HuH-7 (cell line): ENCODE results near the gene DDX27.
"Not testable (repeated sequence)": the region's sequence is repeated elsewhere in the genome, so short reads cannot be mapped to it uniquely, and the experiment has no call there.

ENCODE experiments used
- DNase-seq: peaks from one replicate; pipeline ENCODE4 v3.0.0; 2011; ENCODE audit warnings: low spot score

The DDX27 gene

GRCh38 chr20:49219091-49219923, at the start of gene DDX27:
TSS of gene DDX27 (plus strand) at chr20:49219416. CDS start at chr20:49219449, 33 bp downstream.
- peak; percentile 93 for DNase-seq

- DNase-seq: no peak
Measured at GRCh38 chr20:49169547-49169946, 49.7 kb upstream of the DDX27 start.

- DNase-seq: no peak
Measured at GRCh38 chr20:49170714-49171113, 48.5 kb upstream of the DDX27 start.

GRCh38 chr20:49171909-49172308, 47.3 kb upstream of the DDX27 start:
- no peak for DNase-seq

- DNase-seq: no peak
Measured at GRCh38 chr20:49172413-49172812, 46.8 kb upstream of the DDX27 start.

- no peak for DNase-seq
Measured at GRCh38 chr20:49174183-49174582, 45.0 kb upstream of the DDX27 start.

- DNase-seq: no peak
Measured at GRCh38 chr20:49179368-49180277, 39.6 kb upstream of the DDX27 start.

- no peak for DNase-seq
Measured at GRCh38 chr20:49181265-49181877, 37.8 kb upstream of the DDX27 start.

GRCh38 chr20:49183444-49183843, 35.8 kb upstream of the DDX27 start:
- no peak for DNase-seq

GRCh38 chr20:49184084-49184501, 35.1 kb upstream of the DDX27 start:
- DNase-seq: not testable (repeated sequence)

GRCh38 chr20:49184691-49185070, 34.5 kb upstream of the DDX27 start:
- DNase-seq: no peak

- peak; percentile 76 for DNase-seq
Measured at GRCh38 chr20:49185071-49185761, 34.0 kb upstream of the DDX27 start.

- DNase-seq: peak; percentile 66
Measured at GRCh38 chr20:49186535-49187329, 32.5 kb upstream of the DDX27 start.

- DNase-seq: no peak
Measured at GRCh38 chr20:49187330-49187850, 31.8 kb upstream of the DDX27 start.

GRCh38 chr20:49187851-49188641, 31.2 kb upstream of the DDX27 start, which contains the start of gene STAU1:
TSS of gene STAU1 (minus strand) at chr20:49188334. CDS start at chr20:49166201, 22,133 bp downstream.
- peak; percentile 97 for DNase-seq

- DNase-seq: not testable (repeated sequence)
Measured at GRCh38 chr20:49192944-49193518, 26.2 kb upstream of the DDX27 start.

- DNase-seq: no peak
Measured at GRCh38 chr20:49199729-49200293, 19.4 kb upstream of the DDX27 start.

- no peak for DNase-seq
Measured at GRCh38 chr20:49203011-49203410, 16.2 kb upstream of the DDX27 start.

- DNase-seq: no peak
Measured at GRCh38 chr20:49203746-49204145, 15.5 kb upstream of the DDX27 start.
